GM12892 (cell line): ENCODE data around the gene SOX1.

Experiments
- POLR2A ChIP-seq: IDR thresholded peaks from 2 replicates; pipeline ENCODE4 v1.6.1; 2011; ENCODE audit warnings: low read depth, low read length, control low read depth
- POLR2AphosphoS5 ChIP-seq: IDR thresholded peaks from 2 replicates; pipeline ENCODE4 v1.6.1; 2011; ENCODE audit warnings: low read depth, low read length, control low read depth

DNA sequence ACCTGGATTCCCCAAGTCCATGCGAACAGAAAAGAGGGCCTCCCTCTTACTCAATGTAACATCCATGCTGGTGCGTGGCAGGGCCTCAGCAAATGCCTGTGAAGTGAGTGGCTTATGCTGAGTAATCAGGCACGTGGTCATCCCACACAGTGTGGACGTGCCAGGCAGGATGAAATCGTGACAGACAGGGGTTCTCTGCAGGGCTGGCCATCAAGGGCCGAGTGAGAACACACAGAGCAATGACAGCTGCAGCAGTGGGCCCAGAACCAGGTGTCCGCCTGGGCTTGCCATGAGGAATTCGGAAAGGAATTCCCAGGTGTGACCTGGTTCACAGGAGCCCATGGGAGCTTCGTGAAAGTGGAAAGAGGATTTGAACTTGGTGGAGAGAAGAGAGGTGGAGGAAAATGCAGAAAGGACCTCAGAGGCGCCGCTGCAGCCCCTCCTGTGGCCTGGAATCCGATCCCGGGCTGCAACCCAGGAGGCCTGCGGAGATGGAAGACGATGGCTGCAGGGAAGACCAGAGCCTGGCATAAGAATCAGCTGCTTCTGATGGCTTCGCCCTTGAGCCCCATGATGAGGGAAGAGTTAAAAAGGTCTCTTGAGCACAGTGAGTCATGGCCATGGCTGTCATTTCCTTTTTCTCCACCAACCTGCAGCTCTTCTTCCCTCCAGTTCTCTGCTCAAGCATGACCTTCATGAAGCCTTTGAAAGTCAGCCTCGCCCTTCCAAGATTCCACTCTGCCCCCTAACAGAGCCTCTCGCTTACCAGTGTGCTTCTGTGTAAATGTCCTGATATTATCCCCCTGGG is 34.6 kb upstream of the SOX1 start:
- TF ChIP-seq POLR2AphosphoS5 (no peak), POLR2A (no peak)
